ENCODE results near the gene MTURN.

Gene MTURN

DNA sequence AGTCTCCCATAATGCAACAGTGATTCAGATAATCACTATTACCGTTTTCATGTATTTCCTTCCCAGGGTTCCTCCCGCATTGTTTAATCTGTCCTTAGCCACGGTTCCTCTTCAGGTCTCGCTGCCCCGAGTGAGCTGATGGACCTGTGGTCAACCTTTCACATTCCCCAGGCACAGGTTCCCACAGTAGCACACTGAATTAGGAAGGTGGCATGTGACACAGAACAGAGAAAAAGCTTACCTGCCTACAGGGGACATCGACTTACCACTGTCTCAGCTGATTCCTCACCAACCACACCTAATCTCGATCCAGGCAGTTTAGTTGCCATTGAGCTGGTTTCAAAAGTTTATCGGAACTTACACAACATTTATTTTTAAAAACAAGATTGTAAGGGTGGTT, 72.2 kb downstream of the MTURN start:
- no peaks in the 10 kb centered on the region for H3K27me3 ChIP-seq
- TF ChIP-seq Cebpa-rat (IDR thresholded peaks at IDR 0.05): no peak
- no peak overlapping the region for H3K27ac ChIP-seq
- no peak overlapping the region for H3K9ac ChIP-seq
- no peak overlapping the region for H3K4me3 ChIP-seq
- no peak overlapping the region for H3K4me2 ChIP-seq
- H3K36me3 ChIP-seq: no peaks in the 10 kb centered on the region
- peaks cover 3 to 30% (median 6%) of the 10 kb centered on the region in 10 experiments; a peak in 19 of 20 replicates for H3K4me1 ChIP-seq
- 0 out of 22 replicates have a peak, but pooled peaks cover 0 to 6% (median 0%) of the 10 kb centered on the region in 11 experiments for H3K9me3 ChIP-seq (replicated peaks in 1 of 11)
- no peaks in the 10 kb centered on the region for H4K20me1 ChIP-seq

DNA sequence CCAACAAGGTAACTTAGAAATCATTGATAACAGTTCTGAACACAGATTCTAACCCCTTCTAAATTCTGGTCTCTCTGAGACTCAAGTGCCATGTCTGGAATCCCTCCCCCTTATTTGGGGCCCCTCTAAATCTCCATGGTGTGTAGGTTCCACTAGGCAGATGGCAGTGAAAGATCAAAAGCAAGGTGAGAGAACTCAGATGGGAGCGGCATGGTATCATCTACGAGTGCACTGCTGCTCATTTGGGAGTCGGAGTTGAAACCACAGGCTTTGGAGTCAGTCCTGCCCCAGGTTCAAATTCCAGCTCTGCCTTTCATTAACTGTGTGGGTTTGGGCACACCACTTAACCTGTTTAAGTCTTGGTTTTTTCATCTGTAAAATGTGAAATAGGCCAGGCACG, 72.6 kb downstream of the MTURN start:
- Histone ChIP-seq H3K4me1 (peaks cover 7 to 30% (median 9%) of the 10 kb centered on the region in 10 experiments), H3K9ac (no peak overlapping the region), H3K36me3 (no peaks in the 10 kb centered on the region), H3K9me3 (replicated peaks in 1 of 11) (0 out of 22 replicates have a peak, but pooled peaks cover 0 to 6% (median 0%) of the 10 kb centered on the region in 11 experiments), H3K4me3 (no peak overlapping the region), H4K20me1 (no peaks in the 10 kb centered on the region), H3K27me3 (no peaks in the 10 kb centered on the region), H3K4me2 (no peak overlapping the region), H3K27ac (no peak overlapping the region)
- no peak for TF ChIP-seq Cebpa-rat (IDR thresholded peaks at IDR 0.05)

DNA sequence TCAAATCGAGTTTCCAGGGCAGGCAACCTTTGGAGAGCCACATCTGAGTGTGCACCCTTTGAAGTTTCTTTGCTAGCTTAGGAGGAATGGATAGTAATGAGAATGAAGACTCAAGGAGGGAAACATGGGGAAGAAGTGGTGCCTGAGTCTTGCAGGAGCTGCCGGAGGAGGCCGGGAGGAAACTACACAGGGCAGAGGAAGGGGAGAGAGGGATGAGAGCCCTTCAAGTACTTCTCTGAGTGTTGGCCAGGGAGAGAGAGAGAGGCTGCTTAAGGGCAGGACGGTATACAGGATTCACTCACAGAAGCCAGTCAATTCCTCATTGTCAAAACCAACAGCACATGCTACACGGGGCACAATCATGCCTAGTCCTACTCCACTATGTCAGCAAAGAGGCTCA, 75.2 kb downstream of the MTURN start:
- Histone ChIP-seq H3K4me1 (peaks cover 19 to 54% (median 28%) of the 10 kb centered on the region in 10 experiments), H3K27ac (no peak overlapping the region), H4K20me1 (no peaks in the 10 kb centered on the region), H3K4me2 (no peak overlapping the region), H3K4me3 (no peak overlapping the region), H3K9me3 (replicated peaks in 1 of 11) (0 out of 22 replicates have a peak, but pooled peaks cover 0 to 6% (median 0%) of the 10 kb centered on the region in 11 experiments), H3K27me3 (no peaks in the 10 kb centered on the region), H3K9ac (no peak overlapping the region), H3K36me3 (no peaks in the 10 kb centered on the region)
- TF ChIP-seq Cebpa-rat (IDR thresholded peaks at IDR 0.05): no peak

Data from BLaER1 treated with 17β-estradiol and CSF1 and Interleukin-3, amounts not matched to agents 10 nM and 100 nM (cell line).